Activated CD8-positive, alpha-beta memory T cell treated with anti-CD3 and anti-CD28 coated beads, Interleukin-2, amount 10 ng/mL, durations not matched to agents 7 days and 5 days (primary cell): ENCODE measurements around the gene GRID1. TPM values are rescaled to one million over a fixed set of nuclear protein-coding genes. Genes with fewer than 3 reads are reported as not detected.

Experiments
- ATAC-seq: fragments of 150-1000 bp; cut with Tn5 transposase; one replicate; pipeline ENCODE4 v1.10.0; 2021; ENCODE audit warnings: moderate library complexity
- CTCF ChIA-PET: fragments of 350-600 bp; sonication (Branson Sonifier 250); formaldehyde crosslinking; loops from one replicate; lab custom pipeline; 2021; ENCODE audit warnings: antibody characterized with exemption; lab: Charles Lee
- DNase-seq: peaks from one replicate; pipeline ENCODE4 v3.0.0-alpha.2; 2020
- H3K27ac Mint-ChIP-seq: one replicate; pipeline ENCODE4 v1.8.0; 2021; ENCODE audit warnings: mild to moderate bottlenecking, mixed read lengths
- H3K27me3 Mint-ChIP-seq: one replicate; pipeline ENCODE4 v1.8.0; 2021; ENCODE audit warnings: mixed read lengths
- H3K36me3 Mint-ChIP-seq: one replicate; pipeline ENCODE4 v1.8.0; 2021; ENCODE audit warnings: mild to moderate bottlenecking, mixed read lengths
- H3K4me1 Mint-ChIP-seq: one replicate; pipeline ENCODE4 v1.8.0; 2021; ENCODE audit warnings: mixed read lengths
- H3K4me3 Mint-ChIP-seq: one replicate; pipeline ENCODE4 v1.8.0; 2021; ENCODE audit warnings: mild to moderate bottlenecking, moderate library complexity, mixed read lengths
- H3K9me3 Mint-ChIP-seq: one replicate; pipeline ENCODE4 v1.8.0; 2022; ENCODE audit warnings: low read depth, mixed read lengths
- total RNA-seq, 2 experiments: library from RNA; stranded (reverse); gene quantifications; one replicate each; pipeline ENCODE4 v1.2.3, GENCODE V29; 2021

The GRID1 gene
- total RNA-seq, 2 experiments from 2014 or later: not detected

DNA sequence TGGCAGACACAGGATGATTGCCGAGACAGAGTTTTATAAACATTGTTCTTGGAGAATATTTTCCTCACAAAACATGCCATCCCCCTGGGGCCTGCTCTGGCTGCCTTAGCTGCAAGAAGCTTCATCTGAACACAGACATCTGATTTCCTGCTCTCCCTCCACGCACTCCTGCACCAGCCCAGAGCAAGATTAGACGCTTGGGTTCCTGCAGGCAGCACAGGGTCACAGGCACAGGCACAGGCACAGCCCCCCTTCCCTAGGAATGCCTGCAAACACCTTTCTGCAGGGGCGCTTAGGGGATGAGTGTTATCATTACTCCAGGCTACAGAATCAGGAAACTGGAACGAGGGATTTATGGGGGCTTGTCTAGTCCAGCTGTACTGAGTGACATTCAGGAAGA lies 450.3 kb downstream of the GRID1 start:
- no peaks in the 10 kb centered on the region for H3K4me1 Mint-ChIP-seq
- H3K27me3 Mint-ChIP-seq: no peaks in the 10 kb centered on the region
- ATAC-seq (no peak), DNase-seq (no peak)
- H3K27ac Mint-ChIP-seq: no peak overlapping the region
- CTCF ChIA-PET: no interaction called here
- H3K9me3 Mint-ChIP-seq: no peaks in the 10 kb centered on the region
- H3K4me3 Mint-ChIP-seq: no peak overlapping the region
- H3K36me3 Mint-ChIP-seq: no peaks in the 10 kb centered on the region

DNA sequence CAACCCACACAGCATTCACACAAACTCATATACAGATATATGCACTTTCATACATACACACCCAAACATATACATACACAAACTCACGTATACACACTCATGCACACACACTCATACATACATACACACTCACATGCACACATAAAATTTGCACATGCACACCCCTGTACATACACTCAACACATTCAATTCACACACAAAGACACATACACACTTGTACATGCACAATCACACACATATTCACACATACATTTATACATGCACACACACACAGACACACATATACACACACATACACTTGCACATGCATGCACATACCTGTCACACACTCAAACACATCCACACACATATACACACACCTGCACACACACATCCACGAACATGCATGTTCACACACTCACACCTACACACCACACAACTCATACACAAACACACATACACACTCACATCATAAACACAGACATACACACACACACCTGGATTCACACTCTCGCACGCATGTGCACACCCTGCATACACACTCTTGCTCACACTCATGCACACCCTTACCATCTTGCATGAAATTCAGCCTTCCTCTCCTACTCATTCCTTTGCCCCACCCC lies 451.2 kb downstream of the GRID1 start:
- H3K27me3 Mint-ChIP-seq: no peaks in the 10 kb centered on the region
- DNase-seq (no peak), ATAC-seq (no peak)
- H3K36me3 Mint-ChIP-seq: no peaks in the 10 kb centered on the region
- no peaks in the 10 kb centered on the region for H3K4me1 Mint-ChIP-seq
- CTCF ChIA-PET: no interaction called here
- H3K4me3 Mint-ChIP-seq: no peak overlapping the region
- H3K9me3 Mint-ChIP-seq: no peaks in the 10 kb centered on the region
- H3K27ac Mint-ChIP-seq: no peak overlapping the region

DNA sequence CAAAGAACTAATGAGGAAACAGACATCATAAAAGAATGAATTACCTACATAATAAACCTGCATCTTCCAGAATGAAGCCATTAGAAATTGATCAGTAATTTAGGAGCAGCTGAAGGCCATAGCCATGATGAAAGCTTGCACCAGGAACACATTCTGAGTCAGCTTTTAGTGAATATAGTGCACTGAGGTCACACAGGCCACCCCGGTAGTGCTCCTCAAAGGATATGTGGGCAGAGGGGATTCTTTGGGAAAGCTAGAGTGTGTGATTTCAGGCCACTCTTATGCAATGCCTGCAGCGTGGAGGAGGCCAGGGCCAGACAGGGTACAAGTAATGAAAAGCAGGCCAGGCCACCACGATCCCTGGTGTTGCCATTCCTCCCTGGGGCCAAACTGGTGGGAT lies 451.9 kb downstream of the GRID1 start:
- H3K4me3 Mint-ChIP-seq: no peak overlapping the region
- H3K9me3 Mint-ChIP-seq: no peaks in the 10 kb centered on the region
- H3K27me3 Mint-ChIP-seq: no peaks in the 10 kb centered on the region
- DNase-seq: no peak
- no peak for ATAC-seq
- H3K36me3 Mint-ChIP-seq: no peaks in the 10 kb centered on the region
- no peak overlapping the region for H3K27ac Mint-ChIP-seq
- no peaks in the 10 kb centered on the region for H3K4me1 Mint-ChIP-seq
- CTCF ChIA-PET: no interaction called here

DNA sequence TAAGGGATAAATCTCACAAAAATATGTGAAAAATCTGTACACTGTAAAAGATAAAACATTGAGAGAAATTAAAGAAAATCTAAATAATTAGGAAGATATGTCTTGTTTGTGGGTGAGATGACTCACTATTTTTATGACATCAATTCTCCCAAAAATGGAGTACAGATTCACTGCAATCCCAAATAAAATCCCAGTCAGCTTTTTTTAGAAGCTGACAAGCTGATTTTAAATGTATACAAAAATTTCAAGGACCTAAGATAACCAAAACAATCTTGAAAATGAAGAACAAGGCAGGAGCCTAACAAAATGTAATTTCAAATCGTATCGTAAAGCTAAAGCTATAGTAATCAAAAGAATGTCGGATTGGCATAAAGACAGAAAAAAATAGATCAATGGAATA lies 458.1 kb downstream of the GRID1 start:
- H3K4me1 Mint-ChIP-seq: no peaks in the 10 kb centered on the region
- H3K27me3 Mint-ChIP-seq: peaks cover 7% of the 10 kb centered on the region
- no peak overlapping the region for H3K27ac Mint-ChIP-seq
- H3K36me3 Mint-ChIP-seq: no peaks in the 10 kb centered on the region
- no peaks in the 10 kb centered on the region for H3K9me3 Mint-ChIP-seq
- H3K4me3 Mint-ChIP-seq: no peak overlapping the region
- ATAC-seq (no peak), DNase-seq (no peak)
- CTCF ChIA-PET: no interaction called here

DNA sequence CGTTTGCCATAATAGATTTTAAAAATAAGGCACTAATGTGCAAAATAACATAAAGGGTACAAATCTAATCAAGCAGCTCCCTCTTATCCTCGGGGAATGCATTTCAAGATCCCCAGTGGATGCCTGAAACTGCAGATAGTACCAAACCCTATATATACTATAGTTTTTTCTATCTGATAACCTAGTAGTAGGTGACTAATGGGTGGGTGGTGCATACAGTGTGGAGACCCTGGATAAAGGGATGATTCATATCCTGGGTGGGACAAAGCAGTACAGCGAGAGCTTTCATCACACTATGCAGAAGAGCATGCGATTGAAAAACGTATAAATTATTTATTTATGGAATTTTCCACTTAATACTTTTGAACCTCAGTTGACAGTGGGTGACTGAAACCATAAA lies 464.5 kb downstream of the GRID1 start:
- H3K9me3 Mint-ChIP-seq: no peaks in the 10 kb centered on the region
- ATAC-seq (no peak), DNase-seq (no peak)
- peaks cover 3% of the 10 kb centered on the region for H3K27me3 Mint-ChIP-seq
- no peak overlapping the region for H3K27ac Mint-ChIP-seq
- CTCF ChIA-PET: no interaction called here
- H3K36me3 Mint-ChIP-seq: no peaks in the 10 kb centered on the region
- no peaks in the 10 kb centered on the region for H3K4me1 Mint-ChIP-seq
- H3K4me3 Mint-ChIP-seq: no peak overlapping the region

DNA sequence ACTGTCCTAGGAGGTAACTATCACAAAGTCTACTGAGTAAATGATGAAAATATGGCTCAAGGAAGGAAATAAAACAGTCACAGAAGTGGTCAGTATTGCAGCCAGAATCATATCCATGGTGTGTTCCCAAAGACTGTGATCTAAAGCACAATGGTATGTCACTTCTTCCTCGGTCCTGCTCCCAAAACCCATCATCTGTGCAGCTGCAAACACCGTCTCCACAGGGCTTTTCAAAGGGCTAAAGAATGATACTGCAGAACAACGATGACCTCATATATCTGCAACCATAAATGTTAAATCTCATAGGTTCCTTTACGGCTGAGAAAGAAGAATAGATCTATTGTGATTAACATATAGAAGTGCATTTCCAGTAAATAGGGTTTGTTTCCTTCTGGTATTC lies 465.0 kb downstream of the GRID1 start:
- no peaks in the 10 kb centered on the region for H3K9me3 Mint-ChIP-seq
- no peaks in the 10 kb centered on the region for H3K36me3 Mint-ChIP-seq
- no peak overlapping the region for H3K4me3 Mint-ChIP-seq
- ATAC-seq (no peak), DNase-seq (no peak)
- no peaks in the 10 kb centered on the region for H3K4me1 Mint-ChIP-seq
- CTCF ChIA-PET: no interaction called here
- H3K27ac Mint-ChIP-seq: no peak overlapping the region
- peaks cover 2% of the 10 kb centered on the region for H3K27me3 Mint-ChIP-seq

DNA sequence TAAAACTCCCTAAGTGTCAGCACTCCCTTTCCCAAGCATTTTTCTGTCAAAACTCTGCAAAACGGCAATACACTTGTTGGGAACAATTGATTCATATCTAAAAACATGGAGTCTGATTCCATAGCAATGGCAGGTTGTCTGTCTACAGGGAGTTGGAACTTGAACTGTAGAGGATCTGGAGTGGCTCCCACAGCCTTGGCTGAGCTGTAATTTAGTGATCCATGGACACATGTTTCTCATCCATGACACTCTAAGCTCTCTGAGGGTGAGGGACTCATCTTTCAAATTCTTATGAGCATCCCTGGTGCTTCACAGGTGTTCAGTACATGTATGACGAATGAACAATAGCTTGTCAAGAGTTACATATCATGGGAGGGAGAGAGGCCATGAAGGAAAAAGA lies 466.1 kb downstream of the GRID1 start:
- DNase-seq: no peak
- no peak overlapping the region for H3K27ac Mint-ChIP-seq
- no peak overlapping the region for H3K4me3 Mint-ChIP-seq
- CTCF ChIA-PET: no interaction called here
- ATAC-seq: no peak
- H3K36me3 Mint-ChIP-seq: no peaks in the 10 kb centered on the region
- H3K4me1 Mint-ChIP-seq: no peaks in the 10 kb centered on the region
- H3K27me3 Mint-ChIP-seq: no peaks in the 10 kb centered on the region
- H3K9me3 Mint-ChIP-seq: no peaks in the 10 kb centered on the region

DNA sequence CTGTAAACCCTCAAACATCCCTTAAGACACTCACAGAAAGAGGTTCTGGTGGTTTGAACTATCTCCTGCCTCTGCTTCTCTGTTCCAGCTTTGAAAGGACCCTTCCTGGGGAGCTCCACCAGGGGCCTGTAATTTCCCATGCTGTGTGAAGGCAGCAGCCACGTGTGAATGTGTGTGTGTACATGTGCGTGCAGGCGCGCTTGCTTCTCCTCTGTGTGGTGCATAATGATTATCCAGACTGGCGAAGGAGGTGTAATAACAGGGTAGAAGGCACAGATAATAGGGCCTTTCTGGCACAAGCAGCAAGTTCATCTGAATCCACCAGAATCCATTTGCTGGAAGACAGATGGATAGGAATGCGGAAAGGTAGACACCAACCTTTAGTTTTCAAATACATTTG lies 466.5 kb downstream of the GRID1 start:
- no peaks in the 10 kb centered on the region for H3K9me3 Mint-ChIP-seq
- ATAC-seq (no peak), DNase-seq (no peak)
- CTCF ChIA-PET: no interaction called here
- no peak overlapping the region for H3K27ac Mint-ChIP-seq
- H3K36me3 Mint-ChIP-seq: no peaks in the 10 kb centered on the region
- H3K4me3 Mint-ChIP-seq: no peak overlapping the region
- no peaks in the 10 kb centered on the region for H3K4me1 Mint-ChIP-seq
- no peaks in the 10 kb centered on the region for H3K27me3 Mint-ChIP-seq

DNA sequence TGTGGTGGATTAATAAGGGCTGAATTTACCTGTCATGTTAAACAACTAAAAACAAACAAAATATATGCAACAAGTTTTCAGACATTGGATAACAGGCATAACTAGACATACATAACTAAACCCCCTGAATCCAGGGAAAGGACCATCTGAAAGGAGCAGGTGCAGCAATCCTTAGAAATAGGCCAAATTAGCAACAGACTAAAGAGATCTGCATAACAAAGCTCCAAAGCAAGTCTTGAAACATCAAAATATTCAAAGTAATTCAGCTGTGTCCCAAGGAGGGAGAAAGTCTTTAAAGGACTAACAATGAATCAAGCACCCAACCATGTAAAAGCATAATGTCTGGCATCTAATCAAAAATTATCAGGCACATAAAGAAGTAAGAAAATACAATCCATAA lies 475.1 kb downstream of the GRID1 start:
- Mint-ChIP-seq H3K27me3 (peaks cover 26% of the 10 kb centered on the region), H3K27ac (no peak overlapping the region), H3K9me3 (no peaks in the 10 kb centered on the region), H3K36me3 (no peaks in the 10 kb centered on the region), H3K4me1 (no peaks in the 10 kb centered on the region), H3K4me3 (no peak overlapping the region)
- ATAC-seq: no peak
- DNase-seq: no peak
- CTCF ChIA-PET: no interaction called here

DNA sequence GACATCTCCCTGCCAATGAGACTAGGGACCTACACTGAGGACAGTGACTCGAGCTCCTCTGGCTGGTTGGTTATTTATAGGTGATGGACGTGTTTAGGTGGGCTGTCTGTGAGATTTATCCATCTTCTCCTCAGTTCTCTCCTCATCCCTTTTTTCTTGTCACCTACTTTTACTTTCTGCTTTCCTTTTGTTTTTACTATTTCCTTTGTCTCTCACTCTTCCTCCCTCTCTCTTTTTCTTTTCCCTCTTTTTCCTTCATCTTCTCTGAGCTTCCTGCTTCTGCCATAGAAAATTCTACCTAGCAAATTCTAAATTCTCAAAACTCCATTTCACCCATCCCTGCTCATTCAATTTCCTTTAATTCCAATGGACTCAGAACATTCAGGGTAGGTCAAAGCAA lies 478.0 kb downstream of the GRID1 start:
- no peak overlapping the region for H3K4me3 Mint-ChIP-seq
- peaks cover 31% of the 10 kb centered on the region for H3K27me3 Mint-ChIP-seq
- H3K36me3 Mint-ChIP-seq: no peaks in the 10 kb centered on the region
- CTCF ChIA-PET: no interaction called here
- no peaks in the 10 kb centered on the region for H3K9me3 Mint-ChIP-seq
- DNase-seq: no peak
- no peak overlapping the region for H3K27ac Mint-ChIP-seq
- no peak for ATAC-seq
- no peaks in the 10 kb centered on the region for H3K4me1 Mint-ChIP-seq

DNA sequence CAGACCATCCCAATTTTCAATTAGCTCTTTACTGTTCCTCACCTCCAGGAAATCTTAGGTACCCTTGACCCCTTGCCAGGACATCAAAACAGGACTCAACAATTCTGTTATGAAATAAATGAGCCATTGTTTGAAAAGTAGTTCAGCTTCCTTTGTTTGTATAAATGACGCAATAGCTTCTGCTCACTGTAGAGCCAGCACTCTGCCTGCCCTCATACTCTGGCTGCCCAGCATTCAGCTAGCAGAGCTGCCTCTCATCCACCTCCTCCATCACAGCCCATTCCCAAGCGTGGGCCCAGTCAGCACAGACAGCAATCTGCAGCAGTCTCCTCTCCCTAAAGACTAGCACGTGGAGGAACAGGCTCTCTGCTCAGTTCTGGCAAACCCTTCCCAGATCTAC lies 478.6 kb downstream of the GRID1 start:
- Mint-ChIP-seq H3K4me1 (no peaks in the 10 kb centered on the region), H3K9me3 (no peaks in the 10 kb centered on the region), H3K36me3 (no peaks in the 10 kb centered on the region), H3K4me3 (no peak overlapping the region), H3K27ac (no peak overlapping the region), H3K27me3 (peaks cover 27% of the 10 kb centered on the region)
- CTCF ChIA-PET: no interaction called here
- no peak for DNase-seq
- no peak for ATAC-seq

DNA sequence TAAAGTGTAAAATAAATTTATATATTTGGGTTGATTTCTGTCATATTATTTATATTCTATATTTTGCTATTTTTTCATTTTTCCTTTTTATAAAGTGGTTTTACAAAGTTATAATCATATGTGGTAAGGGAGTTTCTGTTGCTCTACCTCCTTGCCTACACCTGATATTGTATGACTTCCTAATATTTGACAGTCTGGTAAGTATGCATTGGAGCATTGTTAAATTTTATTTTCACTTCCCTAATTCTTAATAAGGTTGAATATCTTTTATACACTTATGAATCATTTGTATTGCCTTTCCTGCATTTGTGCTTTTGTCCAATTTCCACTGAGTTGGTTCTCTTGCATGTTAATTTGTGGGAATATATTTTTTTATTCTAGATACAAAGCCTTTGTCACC lies 492.4 kb downstream of the GRID1 start:
- CTCF ChIA-PET: no interaction called here

DNA sequence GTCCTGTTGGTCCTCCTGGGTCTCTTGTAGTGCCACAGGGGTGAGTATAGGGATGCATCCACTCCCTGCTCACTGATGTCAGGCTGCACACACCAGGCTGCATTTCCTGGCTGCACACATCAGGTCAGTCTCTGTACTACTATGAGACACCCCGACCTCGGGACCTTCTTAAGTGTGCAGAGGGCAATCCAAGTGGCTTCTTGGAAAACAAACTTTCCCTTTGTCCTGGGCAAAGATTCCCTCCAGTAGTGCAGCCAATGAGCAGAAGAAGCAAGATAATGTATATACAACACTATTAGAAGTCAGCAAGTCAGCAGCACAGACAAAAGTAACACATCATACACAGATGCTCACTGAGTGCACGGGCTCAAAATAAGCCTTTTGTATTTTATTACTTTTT lies 493.5 kb downstream of the GRID1 start:
- Mint-ChIP-seq H3K4me3 (no peak overlapping the region), H3K9me3 (no peaks in the 10 kb centered on the region), H3K27ac (no peak overlapping the region), H3K36me3 (no peaks in the 10 kb centered on the region), H3K4me1 (no peaks in the 10 kb centered on the region), H3K27me3 (no peaks in the 10 kb centered on the region)
- CTCF ChIA-PET: no interaction called here
- ATAC-seq (no peak), DNase-seq (no peak)

More for the DNA sequence above, 492.4 kb downstream of the GRID1 start:
- Mint-ChIP-seq H3K4me3 (no peak overlapping the region), H3K27me3 (no peaks in the 10 kb centered on the region), H3K4me1 (no peaks in the 10 kb centered on the region), H3K27ac (no peak overlapping the region), H3K36me3 (no peaks in the 10 kb centered on the region), H3K9me3 (no peaks in the 10 kb centered on the region)
- ATAC-seq (no peak), DNase-seq (no peak)

DNA sequence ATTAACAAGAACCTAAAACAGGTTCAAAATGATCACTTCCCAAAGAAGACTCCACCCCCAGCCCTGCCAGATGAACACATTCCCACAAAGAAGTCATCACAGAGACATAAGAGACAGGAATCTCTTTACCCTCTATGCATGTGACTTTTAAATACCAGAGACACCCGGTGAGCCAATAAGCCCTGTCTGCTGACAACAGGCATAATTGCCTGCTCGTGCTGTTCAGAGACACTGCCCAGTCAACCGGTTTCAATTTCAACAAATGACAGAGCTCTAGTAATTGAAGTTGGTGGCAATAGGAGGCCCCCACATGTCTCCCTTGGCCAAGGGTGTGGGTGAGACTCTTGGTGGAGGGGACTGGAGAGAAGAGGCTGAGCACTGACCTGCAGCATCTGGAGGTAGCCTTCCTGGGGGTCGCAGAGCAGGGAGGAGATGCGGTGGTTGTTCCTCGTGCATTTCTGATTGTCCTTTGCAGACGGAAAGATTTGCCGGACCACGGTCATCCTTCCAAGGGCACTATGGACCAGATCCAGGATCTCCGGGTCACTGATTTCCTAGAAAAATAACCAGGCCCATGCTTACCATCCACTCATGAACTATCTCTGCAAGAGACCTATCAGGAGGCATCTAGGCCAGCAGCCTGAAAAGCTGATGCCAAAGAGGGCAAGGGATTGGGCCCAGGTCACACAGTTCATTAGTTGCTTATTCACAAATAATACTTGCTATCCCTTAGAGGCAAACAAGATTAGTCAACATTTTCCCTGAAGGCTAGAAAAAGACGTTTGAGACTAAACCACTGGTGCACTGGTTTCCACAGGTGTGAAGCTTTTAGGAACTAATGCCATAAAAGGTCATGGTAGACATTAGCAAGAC lies 497.7 kb downstream of the GRID1 start:
- Mint-ChIP-seq H3K36me3 (no peaks in the 10 kb centered on the region), H3K4me1 (no peaks in the 10 kb centered on the region), H3K27me3 (peaks cover 2% of the 10 kb centered on the region), H3K4me3 (no peak overlapping the region), H3K27ac (no peak overlapping the region), H3K9me3 (no peaks in the 10 kb centered on the region)
- DNase-seq: no peak
- CTCF ChIA-PET: no interaction called here
- ATAC-seq: no peak
